HEK293T (cell line): Measurements from ENCODE around the gene C1QTNF1.

ENCODE experiments used
- BHLHE40 ChIP-seq: fragments of 450-650 bp; IDR thresholded peaks from 2 replicates; pipeline ENCODE4 v1.6.1; 2016; ENCODE audit warnings: mild to moderate bottlenecking, moderate library complexity, borderline replicate concordance
- FOXA1 ChIP-seq: fragments of 450-650 bp; IDR thresholded peaks from 2 replicates; pipeline ENCODE4 v1.6.1; 2016; ENCODE audit warnings: mild to moderate bottlenecking
- NFRKB ChIP-seq: fragments of 450-650 bp; IDR thresholded peaks from 2 replicates; pipeline ENCODE4 v1.6.1; 2016; ENCODE audit warnings: mild to moderate bottlenecking, moderate library complexity
- SP1 ChIP-seq: fragments of 450-650 bp; IDR thresholded peaks from 2 replicates; pipeline ENCODE4 v1.6.1; 2017
- ZNF384 ChIP-seq: fragments of 450-650 bp; IDR thresholded peaks from 2 replicates; pipeline ENCODE4 v1.6.1; 2016

GRCh38 chr17:79044462-79044861 is 20.5 kb downstream of the C1QTNF1 start:
- no peak for TF ChIP-seq ZNF384
- TF ChIP-seq SP1 = no peak
- no peak for TF ChIP-seq BHLHE40
- TF ChIP-seq FOXA1 = no peak
- no peak for TF ChIP-seq NFRKB
